ENCODE data around the gene BRD8.

BRD8 gene

GRCh38 chr5:138092301-138092700 is 86.1 kb downstream of the BRD8 start:
- TF ChIP-seq, protein P1, sequence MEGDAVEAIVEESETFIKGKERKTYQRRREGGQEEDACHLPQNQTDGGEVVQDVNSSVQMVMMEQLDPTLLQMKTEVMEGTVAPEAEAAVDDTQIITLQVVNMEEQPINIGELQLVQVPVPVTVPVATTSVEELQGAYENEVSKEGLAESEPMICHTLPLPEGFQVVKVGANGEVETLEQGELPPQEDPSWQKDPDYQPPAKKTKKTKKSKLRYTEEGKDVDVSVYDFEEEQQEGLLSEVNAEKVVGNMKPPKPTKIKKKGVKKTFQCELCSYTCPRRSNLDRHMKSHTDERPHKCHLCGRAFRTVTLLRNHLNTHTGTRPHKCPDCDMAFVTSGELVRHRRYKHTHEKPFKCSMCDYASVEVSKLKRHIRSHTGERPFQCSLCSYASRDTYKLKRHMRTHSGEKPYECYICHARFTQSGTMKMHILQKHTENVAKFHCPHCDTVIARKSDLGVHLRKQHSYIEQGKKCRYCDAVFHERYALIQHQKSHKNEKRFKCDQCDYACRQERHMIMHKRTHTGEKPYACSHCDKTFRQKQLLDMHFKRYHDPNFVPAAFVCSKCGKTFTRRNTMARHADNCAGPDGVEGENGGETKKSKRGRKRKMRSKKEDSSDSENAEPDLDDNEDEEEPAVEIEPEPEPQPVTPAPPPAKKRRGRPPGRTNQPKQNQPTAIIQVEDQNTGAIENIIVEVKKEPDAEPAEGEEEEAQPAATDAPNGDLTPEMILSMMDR (IDR thresholded peaks at IDR 0.05), result no peak

DNA sequence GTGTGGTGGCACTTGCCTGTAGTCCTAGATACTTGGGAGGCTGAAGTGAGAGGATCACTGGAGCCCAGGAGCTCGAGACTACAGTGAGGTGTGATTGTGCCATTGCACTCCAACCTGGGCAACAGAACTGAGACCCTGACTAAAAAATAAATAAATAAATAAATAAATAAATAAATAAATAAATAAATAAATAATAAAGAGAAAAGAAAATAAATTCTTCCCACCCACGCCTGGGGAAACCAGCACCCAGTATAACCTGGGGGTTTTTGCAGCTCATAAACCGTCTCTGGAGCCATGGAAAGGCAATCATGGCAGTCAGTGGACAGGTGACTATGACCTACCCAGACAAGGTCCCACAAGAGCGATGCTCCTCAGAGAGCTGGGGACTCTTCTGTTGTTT is 86.7 kb downstream of the BRD8 start:
- TF ChIP-seq, protein P1 (IDR thresholded peaks at IDR 0.05), result no peak

Measured in LNCAP (cell line).